ENCODE measurements around the gene CDK5.

CDK5 gene

DNA sequence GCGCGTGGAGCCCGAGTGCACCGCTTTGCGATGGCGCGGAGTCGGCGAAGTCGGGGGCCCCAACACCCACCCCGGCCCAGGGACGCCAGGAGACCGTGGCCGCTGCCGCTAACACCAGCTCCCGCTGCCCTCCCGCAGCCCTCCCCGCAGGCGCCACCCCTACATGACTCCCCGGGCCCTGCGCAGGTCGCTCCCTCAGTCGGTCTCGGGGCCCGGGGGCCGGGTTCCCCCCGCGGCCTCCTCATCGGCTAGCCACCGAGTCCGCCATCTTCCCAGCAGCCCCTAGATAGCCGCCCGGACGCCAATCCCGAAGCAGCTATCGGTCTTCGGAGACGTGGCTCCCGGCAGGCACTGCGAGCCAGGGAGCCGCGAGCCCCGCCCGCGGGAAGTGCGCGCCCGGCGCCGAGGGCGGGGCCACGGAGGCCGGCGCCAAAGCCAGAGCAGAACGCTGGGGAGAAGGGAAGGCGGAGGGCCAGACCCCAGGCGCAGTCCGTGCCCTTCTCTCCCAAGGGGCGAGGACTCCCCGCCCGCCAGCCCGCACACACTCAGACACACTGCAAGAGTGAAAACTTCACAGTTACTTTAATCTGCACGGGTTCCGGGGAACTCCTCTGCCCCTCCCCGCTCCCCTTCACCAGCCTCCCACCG is 22.9 kb upstream of the CDK5 start, which contains the start of gene FASTK:
TSS of gene FASTK (minus strand) at position 288 of the 648 bp plus-strand sequence. CDS start at position 245, 43 bp downstream.
- H2AFZ ChIP-seq (ENCODE audit: low read depth, low read length), result no peak within 1 kb of the TSS
- H3K4me3 ChIP-seq (ENCODE audit: low read length), result peak within 1 kb of the TSS; percentile 94

DNA sequence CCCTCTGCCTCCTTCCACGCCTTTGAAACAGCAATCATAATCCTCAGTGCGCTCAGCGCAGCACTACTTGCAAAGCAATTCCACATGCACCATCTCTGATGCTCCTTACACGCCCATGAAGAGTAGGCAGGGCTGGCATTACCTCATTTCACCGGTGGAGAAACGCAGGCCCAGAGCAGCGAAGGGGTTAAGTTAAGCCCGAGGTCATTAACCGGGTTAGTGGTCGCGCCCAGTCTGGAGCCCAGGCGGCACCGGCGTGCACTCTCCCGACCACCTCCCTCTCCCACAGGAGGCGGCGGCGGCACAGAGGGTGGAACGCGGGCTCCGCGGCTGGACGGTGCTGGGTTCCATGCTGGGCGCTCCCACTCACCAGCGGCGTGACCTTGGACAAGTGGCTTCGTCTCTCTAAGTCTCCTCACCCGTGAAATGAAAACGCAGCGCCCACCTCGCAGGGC is 22.4 kb upstream of the CDK5 start:
- no peaks in the 10 kb centered on the region for H3K27me3 ChIP-seq (ENCODE audit: low read depth, low read length)
- H3K79me2 ChIP-seq (ENCODE audit: low read length), result peaks cover 43% of the 10 kb centered on the region
- H3K9ac ChIP-seq (ENCODE audit: low read length), result peak overlapping the region; percentile 92
- no peak overlapping the region for H2AFZ ChIP-seq (ENCODE audit: low read depth, low read length)
- peak overlapping the region; percentile 59 for H3K27ac ChIP-seq (ENCODE audit: low read length)
- H3K9me3 ChIP-seq (ENCODE audit: insufficient read depth, low read length), result no peaks in the 10 kb centered on the region
- H4K20me1 ChIP-seq (ENCODE audit: insufficient read depth, low read length), result no peaks in the 10 kb centered on the region
- TF ChIP-seq EZH2phosphoT487 (IDR thresholded peaks at IDR 0.05; ENCODE audit: low read depth), result no peak
- TF ChIP-seq, protein P1, sequence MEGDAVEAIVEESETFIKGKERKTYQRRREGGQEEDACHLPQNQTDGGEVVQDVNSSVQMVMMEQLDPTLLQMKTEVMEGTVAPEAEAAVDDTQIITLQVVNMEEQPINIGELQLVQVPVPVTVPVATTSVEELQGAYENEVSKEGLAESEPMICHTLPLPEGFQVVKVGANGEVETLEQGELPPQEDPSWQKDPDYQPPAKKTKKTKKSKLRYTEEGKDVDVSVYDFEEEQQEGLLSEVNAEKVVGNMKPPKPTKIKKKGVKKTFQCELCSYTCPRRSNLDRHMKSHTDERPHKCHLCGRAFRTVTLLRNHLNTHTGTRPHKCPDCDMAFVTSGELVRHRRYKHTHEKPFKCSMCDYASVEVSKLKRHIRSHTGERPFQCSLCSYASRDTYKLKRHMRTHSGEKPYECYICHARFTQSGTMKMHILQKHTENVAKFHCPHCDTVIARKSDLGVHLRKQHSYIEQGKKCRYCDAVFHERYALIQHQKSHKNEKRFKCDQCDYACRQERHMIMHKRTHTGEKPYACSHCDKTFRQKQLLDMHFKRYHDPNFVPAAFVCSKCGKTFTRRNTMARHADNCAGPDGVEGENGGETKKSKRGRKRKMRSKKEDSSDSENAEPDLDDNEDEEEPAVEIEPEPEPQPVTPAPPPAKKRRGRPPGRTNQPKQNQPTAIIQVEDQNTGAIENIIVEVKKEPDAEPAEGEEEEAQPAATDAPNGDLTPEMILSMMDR (IDR thresholded peaks at IDR 0.05; ENCODE audit: low read depth, low read length), result no peak
- peak overlapping the region; percentile 94 for H3K4me3 ChIP-seq (ENCODE audit: low read length)
- peak overlapping the region; percentile 88 for H3K4me2 ChIP-seq (ENCODE audit: low read length)
- H3K4me1 ChIP-seq (ENCODE audit: low read length), result peaks cover 44% of the 10 kb centered on the region
- H3K36me3 ChIP-seq (replicated peaks; ENCODE audit: low read depth, low read length), result peaks cover 14% of the 10 kb centered on the region

More for the DNA sequence above, 22.9 kb upstream of the CDK5 start, which contains the start of gene FASTK:
- Histone ChIP-seq H3K4me2 (ENCODE audit: low read length) (peak within 1 kb of the TSS; percentile 88), H3K9ac (ENCODE audit: low read length) (peak within 1 kb of the TSS; percentile 92), H4K20me1 (ENCODE audit: insufficient read depth, low read length) (no peaks in the 10 kb centered on the region), H3K9me3 (ENCODE audit: insufficient read depth, low read length) (no peaks in the 10 kb centered on the region), H3K36me3 (replicated peaks; ENCODE audit: low read depth, low read length) (peaks cover 10% of the 10 kb centered on the region), H3K27me3 (ENCODE audit: low read depth, low read length) (no peaks in the 10 kb centered on the region), H3K4me1 (ENCODE audit: low read length) (peaks cover 49% of the 10 kb centered on the region), H3K27ac (ENCODE audit: low read length) (peak within 1 kb of the TSS; percentile 59), H3K79me2 (ENCODE audit: low read length) (peaks cover 43% of the 10 kb centered on the region)
- TF ChIP-seq EZH2phosphoT487 (IDR thresholded peaks at IDR 0.05; ENCODE audit: low read depth), result no peak
- TF ChIP-seq, protein P1 (IDR thresholded peaks at IDR 0.05; ENCODE audit: low read depth, low read length), result no peak

DNA sequence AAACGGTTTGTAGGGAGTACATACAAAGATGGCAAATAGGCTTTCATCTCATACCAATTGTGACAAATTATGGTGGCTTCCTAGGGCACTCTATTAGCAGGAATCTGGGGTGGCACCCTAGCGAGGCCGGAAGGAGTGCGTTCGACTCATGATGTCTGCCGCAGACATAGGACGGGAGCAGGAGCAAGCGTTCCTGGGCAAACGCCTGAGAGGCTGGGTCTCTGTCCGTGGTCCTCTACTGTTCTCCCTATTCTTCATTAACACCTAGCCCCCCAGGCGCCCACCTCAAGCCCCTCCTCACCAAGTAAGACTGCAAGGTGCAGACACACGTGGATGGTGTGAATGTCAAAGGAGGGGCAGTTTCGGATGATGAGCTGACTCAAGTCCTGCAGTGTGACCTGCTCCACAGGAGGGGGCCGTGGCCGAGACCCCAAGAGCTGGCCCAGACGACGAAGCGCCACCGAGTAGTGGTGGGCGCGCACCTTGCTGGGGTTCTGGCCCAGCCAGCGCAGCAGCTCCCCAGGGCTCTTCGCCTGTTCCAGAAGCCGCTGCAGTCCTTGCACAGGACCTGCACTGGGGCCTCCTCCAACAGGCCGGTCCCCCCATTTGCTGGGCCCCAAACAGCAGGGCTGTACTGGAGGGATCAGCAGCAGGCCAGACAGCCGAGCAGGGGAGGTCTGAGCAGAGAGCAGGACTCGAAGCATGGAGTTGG is 21.7 kb upstream of the CDK5 start:
- TF ChIP-seq, protein P1 (IDR thresholded peaks at IDR 0.05; ENCODE audit: low read depth, low read length), result no peak
- no peak for TF ChIP-seq EZH2phosphoT487 (IDR thresholded peaks at IDR 0.05; ENCODE audit: low read depth)
- no peaks in the 10 kb centered on the region for H3K9me3 ChIP-seq (ENCODE audit: insufficient read depth, low read length)
- no peak overlapping the region for H2AFZ ChIP-seq (ENCODE audit: low read depth, low read length)
- H3K27me3 ChIP-seq (ENCODE audit: low read depth, low read length), result no peaks in the 10 kb centered on the region
- peak overlapping the region; percentile 94 for H3K4me3 ChIP-seq (ENCODE audit: low read length)
- peaks cover 20% of the 10 kb centered on the region for H3K36me3 ChIP-seq (replicated peaks; ENCODE audit: low read depth, low read length)
- H3K4me2 ChIP-seq (ENCODE audit: low read length), result peak overlapping the region; percentile 88
- H3K4me1 ChIP-seq (ENCODE audit: low read length), result peaks cover 40% of the 10 kb centered on the region
- no peaks in the 10 kb centered on the region for H4K20me1 ChIP-seq (ENCODE audit: insufficient read depth, low read length)
- no peak overlapping the region for H3K27ac ChIP-seq (ENCODE audit: low read length)
- peak overlapping the region; percentile 92 for H3K9ac ChIP-seq (ENCODE audit: low read length)
- H3K79me2 ChIP-seq (ENCODE audit: low read length), result peaks cover 43% of the 10 kb centered on the region
